Tibial nerve (tissue), 4 donors: Measurements from ENCODE around the gene ARHGEF37. TPM values are rescaled to one million over a fixed set of nuclear protein-coding genes. Genes with fewer than 3 reads are reported as not detected.

Experiments used
- DNase-seq, 2 donors: peaks; one replicate each; pipeline ENCODE4 v3.0.0-alpha.2; 2019; ENCODE audit warnings: low spot score in 2 of 2
- H3K27ac ChIP-seq, 4 donors: fragments of 200-600 bp; sonication (generic) in 3 of 4; one replicate each; pipeline ENCODE4 v1.5.1; 2017 to 2019; ENCODE audit warnings: mild to moderate bottlenecking in 1 of 4
- H3K27me3 ChIP-seq, 2 donors: fragments of 200-600 bp; sonication (generic) in 1 of 2; one replicate each; pipeline versions ENCODE4 v1.5.1 to v1.6.0; 2017 to 2019
- H3K36me3 ChIP-seq, 3 donors: fragments of 200-600 bp; sonication (generic); one replicate each; pipeline ENCODE4 v1.5.1; 2018 to 2019
- H3K4me1 ChIP-seq, 4 donors: fragments of 200-600 bp; sonication (generic) in 3 of 4; one replicate each; pipeline ENCODE4 v1.5.1; 2017 to 2019
- H3K4me3 ChIP-seq, 4 donors: fragments of 200-600 bp; sonication (generic) in 3 of 4; one replicate each; pipeline ENCODE4 v1.5.1; 2017 to 2019; ENCODE audit warnings: mild to moderate bottlenecking in 1 of 4, moderate library complexity in 1 of 4
- H3K9me3 ChIP-seq, 4 donors: fragments of 200-600 bp; sonication (generic) in 3 of 4; one replicate each; pipeline ENCODE4 v1.5.1; 2017 to 2019
- EP300 ChIP-seq, 2 donors: sonication (generic); formaldehyde crosslinking; IDR thresholded peaks; one replicate each; pipeline ENCODE4 v1.6.1; 2017; ENCODE audit warnings: antibody characterized with exemption in 2 of 2, mild to moderate bottlenecking in 1 of 2
- POLR2A ChIP-seq, 2 donors: fragments of 450-650 bp; IDR thresholded peaks; one replicate each; pipeline ENCODE4 v1.6.1; 2017; ENCODE audit warnings: antibody characterized with exemption in 2 of 2, mild to moderate bottlenecking in 2 of 2, moderate library complexity in 2 of 2
- WGBS, 2 donors: methylation state at CpG; one replicate each; pipeline ENCODE4 v1.1.5; 2018; 5-methylcytosine and 5-hydroxymethylcytosine counted together
- total RNA-seq, 4 donors: library from RNA; depleted of rRNA; stranded (reverse); fragments of >200 nt; gene quantifications; one replicate each; pipeline ENCODE4 v1.1.0, GENCODE V29; 2016
- TF ChIP-seq, protein P1 (sequence below), 5 experiments: fragments of 200-600 bp in 3 of 5; fragments of 450-650 bp in 2 of 5; sonication (generic) in 3 of 5; IDR thresholded peaks; one replicate each; pipeline ENCODE4 v1.5.1; 2016 to 2019; ENCODE audit warnings: antibody characterized with exemption in 5 of 5, mild to moderate bottlenecking in 3 of 5, moderate library complexity in 2 of 5

ARHGEF37 gene
- total RNA-seq, 4 donors from 2014 or later, result 28.8 to 73.7 (median 62.7) TPM

DNA sequence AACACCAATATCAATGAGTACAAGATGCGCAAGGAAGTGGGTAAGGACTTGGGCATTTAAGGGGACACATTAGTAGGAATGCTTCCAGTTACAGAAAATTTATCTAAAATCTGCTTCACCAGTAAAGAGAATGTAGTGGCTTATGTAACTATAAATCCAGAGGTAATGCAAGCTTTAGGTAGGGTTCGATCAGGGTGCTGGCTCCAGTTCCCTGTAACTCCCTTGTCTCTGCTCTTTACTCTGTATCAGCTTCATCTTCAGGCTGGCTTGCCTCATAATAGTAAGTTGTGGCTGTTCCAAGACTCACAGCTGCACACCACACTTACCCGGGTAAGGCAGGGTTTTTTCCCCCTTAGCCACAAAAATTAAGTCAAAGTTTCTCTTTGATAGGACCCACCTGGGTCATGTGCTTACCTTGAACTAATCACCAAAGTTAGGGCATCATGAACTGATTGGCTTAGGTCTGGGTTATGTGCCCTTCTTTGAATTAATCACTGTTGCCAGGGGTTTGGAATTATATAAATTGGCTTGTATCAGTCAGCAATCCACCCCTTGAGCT lies 35.5 kb downstream of the ARHGEF37 start:
- peaks cover 0 to 25% (median 5%) of the 10 kb centered on the region in 4 donors for H3K4me1 ChIP-seq
- no peaks in the 10 kb centered on the region for H3K9me3 ChIP-seq
- peaks cover 4 to 87% (median 5%) of the 10 kb centered on the region in 3 donors for H3K36me3 ChIP-seq
- TF ChIP-seq, protein P1, sequence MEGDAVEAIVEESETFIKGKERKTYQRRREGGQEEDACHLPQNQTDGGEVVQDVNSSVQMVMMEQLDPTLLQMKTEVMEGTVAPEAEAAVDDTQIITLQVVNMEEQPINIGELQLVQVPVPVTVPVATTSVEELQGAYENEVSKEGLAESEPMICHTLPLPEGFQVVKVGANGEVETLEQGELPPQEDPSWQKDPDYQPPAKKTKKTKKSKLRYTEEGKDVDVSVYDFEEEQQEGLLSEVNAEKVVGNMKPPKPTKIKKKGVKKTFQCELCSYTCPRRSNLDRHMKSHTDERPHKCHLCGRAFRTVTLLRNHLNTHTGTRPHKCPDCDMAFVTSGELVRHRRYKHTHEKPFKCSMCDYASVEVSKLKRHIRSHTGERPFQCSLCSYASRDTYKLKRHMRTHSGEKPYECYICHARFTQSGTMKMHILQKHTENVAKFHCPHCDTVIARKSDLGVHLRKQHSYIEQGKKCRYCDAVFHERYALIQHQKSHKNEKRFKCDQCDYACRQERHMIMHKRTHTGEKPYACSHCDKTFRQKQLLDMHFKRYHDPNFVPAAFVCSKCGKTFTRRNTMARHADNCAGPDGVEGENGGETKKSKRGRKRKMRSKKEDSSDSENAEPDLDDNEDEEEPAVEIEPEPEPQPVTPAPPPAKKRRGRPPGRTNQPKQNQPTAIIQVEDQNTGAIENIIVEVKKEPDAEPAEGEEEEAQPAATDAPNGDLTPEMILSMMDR (IDR thresholded peaks at IDR 0.05), result no peak
- TF ChIP-seq POLR2A (IDR thresholded peaks at IDR 0.05) (no peak), EP300 (IDR thresholded peaks at IDR 0.05) (no peak)
- 79 to 90% methylated on average over 3 of the region's 3 CpGs for WGBS, 2 donors
- H3K27me3 ChIP-seq, result no peaks in the 10 kb centered on the region
- DNase-seq, result no peak
- H3K4me3 ChIP-seq, result no peak overlapping the region
- H3K27ac ChIP-seq, result no peak overlapping the region

DNA sequence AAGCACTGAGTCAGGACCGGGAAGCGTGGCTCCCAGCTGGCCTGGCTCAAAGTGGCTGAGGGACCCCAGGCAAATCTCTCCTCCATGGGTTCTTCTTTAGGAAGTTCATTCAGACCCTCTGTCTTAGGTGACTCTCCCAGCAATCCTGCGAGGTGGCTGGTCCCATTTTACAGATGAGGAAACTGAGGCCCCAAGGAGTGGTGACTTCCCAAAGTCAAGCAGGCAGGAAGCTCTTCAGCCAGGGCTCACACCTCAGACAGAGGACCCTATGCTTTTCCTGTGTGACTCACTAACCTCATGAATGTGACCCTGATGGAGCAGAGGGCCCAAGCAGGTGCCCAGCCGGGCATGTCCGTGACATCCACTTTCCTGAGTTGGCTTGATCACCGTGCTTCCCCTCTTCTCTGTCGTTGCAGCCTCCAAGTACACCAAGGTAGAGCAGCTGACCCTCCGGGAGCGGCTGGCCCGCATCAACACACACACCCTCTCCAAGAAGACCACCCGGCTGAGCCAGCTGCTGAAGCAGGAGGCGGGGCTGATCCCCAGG lies 36.5 kb downstream of the ARHGEF37 start:
- TF ChIP-seq, protein P1 (IDR thresholded peaks at IDR 0.05), result no peak
- TF ChIP-seq POLR2A (IDR thresholded peaks at IDR 0.05) (no peak), EP300 (IDR thresholded peaks at IDR 0.05) (no peak)
- DNase-seq, result no peak

DNA sequence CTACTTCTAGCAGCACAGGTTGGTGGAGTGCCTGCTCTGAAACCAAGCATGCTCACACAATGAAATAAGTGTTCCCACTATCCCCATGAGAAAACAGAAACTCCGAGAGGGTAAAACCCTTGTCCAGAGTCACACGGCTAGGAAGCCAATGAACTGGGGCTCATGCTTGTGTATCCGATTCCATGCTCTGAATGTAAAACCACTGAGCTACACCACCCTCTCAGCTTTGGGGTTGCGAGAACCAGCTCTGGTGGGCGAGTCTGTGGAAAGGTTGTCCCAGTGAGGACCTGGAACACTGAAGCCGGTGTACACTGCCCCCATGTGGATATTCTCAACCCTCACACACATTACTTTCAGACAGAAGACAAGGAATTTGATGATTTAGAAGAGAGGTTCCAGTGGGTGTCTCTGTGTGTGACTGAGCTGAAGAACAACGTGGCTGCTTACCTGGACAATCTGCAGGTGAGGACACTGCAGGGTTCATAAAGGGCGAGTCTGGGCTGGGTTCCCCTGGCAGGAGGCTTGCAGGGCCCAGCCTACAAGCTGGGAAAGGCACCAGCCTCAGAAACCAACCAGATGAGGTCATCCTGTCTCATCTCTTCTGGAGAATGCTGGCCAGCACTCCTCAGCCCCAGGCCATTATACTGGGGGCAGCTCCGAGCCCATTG lies 37.4 kb downstream of the ARHGEF37 start:
- DNase-seq, result no peak
- H3K36me3 ChIP-seq, result peaks cover 5 to 92% (median 9%) of the 10 kb centered on the region in 3 donors
- no peak overlapping the region for H3K4me3 ChIP-seq
- TF ChIP-seq EP300 (IDR thresholded peaks at IDR 0.05) (peak in 1 of 2 donors; percentile 6), POLR2A (IDR thresholded peaks at IDR 0.05) (no peak)
- TF ChIP-seq, protein P1 (IDR thresholded peaks at IDR 0.05), result peak; percentile 47 to 72 (median 58)
- peak overlapping the region in 3 of 4 donors; percentile 25 to 61 (median 38) for H3K27ac ChIP-seq
- 27 to 34% methylated on average over 9 of the region's 9 CpGs for WGBS, 2 donors
- H3K4me1 ChIP-seq, result peaks cover 0 to 25% (median 5%) of the 10 kb centered on the region in 4 donors
- no peaks in the 10 kb centered on the region for H3K27me3 ChIP-seq
- no peaks in the 10 kb centered on the region for H3K9me3 ChIP-seq

More for the DNA sequence above, 36.5 kb downstream of the ARHGEF37 start:
- Histone ChIP-seq H3K9me3 (no peaks in the 10 kb centered on the region), H3K4me3 (no peak overlapping the region), H3K27me3 (no peaks in the 10 kb centered on the region), H3K27ac (peak overlapping the region in 3 of 4 donors; percentile 25 to 61 (median 38)), H3K36me3 (peaks cover 5 to 87% (median 6%) of the 10 kb centered on the region in 3 donors), H3K4me1 (peaks cover 0 to 25% (median 5%) of the 10 kb centered on the region in 4 donors)
- 76 to 84% methylated on average over 12 of the region's 12 CpGs for WGBS, 2 donors

DNA sequence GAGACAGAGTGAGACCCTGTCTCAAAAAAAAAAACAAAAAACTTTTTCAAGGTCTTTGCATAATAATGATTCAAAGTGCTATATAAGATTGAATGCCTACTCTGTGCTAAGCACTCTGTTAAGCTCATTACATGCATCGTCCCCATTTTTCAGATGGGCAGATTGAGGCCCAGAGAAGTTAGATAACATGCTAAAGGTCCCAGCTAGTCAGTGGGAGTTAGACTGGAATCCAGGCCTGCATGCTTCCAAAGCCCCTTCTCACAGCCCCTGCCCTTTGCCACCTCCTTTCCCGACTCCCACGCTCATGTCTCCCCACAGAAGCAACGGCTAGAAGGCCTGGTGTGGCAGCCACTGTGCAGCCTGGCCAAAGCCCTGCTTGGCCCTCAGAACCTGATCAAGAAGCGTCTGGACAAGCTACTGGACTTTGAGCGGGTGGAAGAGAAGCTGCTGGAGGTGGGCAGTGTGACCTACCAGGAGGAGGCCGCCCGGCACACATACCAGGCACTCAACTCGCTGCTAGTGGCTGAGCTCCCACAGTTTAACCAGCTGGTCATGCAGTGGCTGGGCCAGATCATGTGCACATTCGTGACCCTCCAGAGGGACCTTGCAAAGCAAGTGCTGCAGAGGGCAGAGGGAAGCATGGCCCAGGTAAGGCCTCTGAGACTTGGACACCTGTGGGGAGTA lies 40.3 kb downstream of the ARHGEF37 start:
- 68 to 86% methylated on average over 10 of the region's 10 CpGs for WGBS, 2 donors
- DNase-seq, result no peak
- Histone ChIP-seq H3K9me3 (no peaks in the 10 kb centered on the region), H3K4me1 (peaks cover 0 to 14% (median 3%) of the 10 kb centered on the region in 4 donors), H3K4me3 (no peak overlapping the region), H3K27me3 (no peaks in the 10 kb centered on the region), H3K27ac (no peak overlapping the region), H3K36me3 (peaks cover 5 to 99% (median 14%) of the 10 kb centered on the region in 3 donors)
- TF ChIP-seq EP300 (IDR thresholded peaks at IDR 0.05), result no peak
- no peak for TF ChIP-seq POLR2A (IDR thresholded peaks at IDR 0.05)
- TF ChIP-seq, protein P1 (IDR thresholded peaks at IDR 0.05), result no peak
